NCI-H146 treated with DMSO at 0.1 percent for 48 hours (cell line): ENCODE measurements around the gene MATCAP1.

Experiments
- DNase-seq: peaks from one replicate; lab custom pipeline; 2025; ENCODE audit not compliant: unreplicated experiment; lab: John Stamatoyannopoulos, UW

Gene MATCAP1

DNA sequence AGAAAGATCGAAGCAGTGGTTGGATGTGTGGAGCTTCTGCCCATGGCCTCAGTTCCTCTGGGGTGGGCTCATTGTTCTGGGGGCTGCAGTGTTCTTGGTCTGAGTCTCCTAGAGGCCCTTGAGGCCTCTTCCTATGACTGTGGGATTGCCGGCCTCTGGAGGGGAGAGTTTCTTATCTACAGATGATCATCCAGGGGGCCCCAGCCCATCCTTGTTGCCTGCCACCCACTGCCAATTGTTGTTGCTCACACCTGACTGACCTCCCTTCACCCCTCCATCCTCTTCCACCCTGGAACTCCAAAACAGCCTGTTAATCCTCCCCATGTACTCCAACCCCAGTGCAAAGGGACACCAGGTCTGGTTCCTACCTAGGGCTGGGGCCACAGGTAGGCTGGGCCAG lies 38.8 kb downstream of the MATCAP1 start:
- DNase-seq = no peak

DNA sequence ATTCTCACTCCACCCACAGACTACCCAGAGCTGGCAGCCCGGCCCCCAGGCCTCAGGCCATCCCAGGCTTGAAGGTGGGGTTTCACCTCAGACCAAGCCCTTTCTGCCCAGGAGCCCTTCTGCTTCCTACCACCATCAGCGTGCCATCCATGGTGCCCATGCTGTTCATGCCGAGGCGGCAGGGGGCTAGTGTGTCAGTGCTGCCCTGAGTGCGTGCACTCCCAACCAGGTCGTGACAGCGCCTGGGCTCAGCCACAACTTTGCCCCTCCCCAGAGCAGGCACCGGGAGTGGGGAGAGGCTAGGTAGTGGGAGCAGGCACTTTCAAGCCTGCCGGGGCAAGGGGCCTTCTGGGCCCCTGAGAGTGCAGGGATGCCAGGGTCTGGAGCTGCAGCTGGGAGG lies 41.4 kb downstream of the MATCAP1 start:
- DNase-seq = no peak

DNA sequence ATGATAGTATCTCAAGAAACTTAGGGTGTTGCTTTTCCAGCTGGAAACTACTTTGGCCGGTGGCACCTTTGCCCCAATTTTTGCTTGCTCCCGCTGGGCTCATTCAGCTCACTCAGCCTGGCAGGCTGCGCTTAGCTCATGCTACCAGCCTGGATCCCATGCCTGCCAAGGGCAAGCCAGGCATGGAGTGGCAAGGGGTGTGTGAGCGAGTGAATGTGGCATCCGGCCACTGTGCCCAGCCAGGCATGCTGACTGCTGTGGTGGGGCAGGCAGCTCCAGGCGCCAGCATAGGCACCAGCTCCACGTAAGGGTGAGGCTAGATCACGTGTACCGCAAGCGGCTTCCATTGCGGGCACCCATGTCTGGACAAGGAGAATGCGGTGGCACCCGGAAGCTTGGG lies 42.4 kb downstream of the MATCAP1 start:
- no peak for DNase-seq

DNA sequence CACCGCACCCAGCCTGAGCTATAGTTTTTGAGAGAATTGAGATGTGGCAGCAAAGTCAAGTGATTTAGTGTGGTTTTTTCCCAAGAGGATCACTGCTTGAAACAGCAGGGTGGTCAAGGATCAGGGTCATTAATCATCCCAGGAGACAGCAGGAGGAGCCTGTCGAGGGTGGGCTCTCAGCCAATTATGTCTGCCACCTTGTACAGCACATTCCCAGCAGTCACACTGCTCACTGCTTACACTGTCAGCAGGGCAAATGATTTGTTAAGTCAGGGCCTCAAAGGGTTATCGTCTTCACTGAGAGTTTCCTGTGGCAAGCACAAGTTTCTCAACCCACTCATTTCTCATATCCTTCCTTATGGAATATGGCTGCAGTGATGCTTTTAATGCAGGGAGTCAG lies 46.2 kb downstream of the MATCAP1 start:
- DNase-seq = no peak

DNA sequence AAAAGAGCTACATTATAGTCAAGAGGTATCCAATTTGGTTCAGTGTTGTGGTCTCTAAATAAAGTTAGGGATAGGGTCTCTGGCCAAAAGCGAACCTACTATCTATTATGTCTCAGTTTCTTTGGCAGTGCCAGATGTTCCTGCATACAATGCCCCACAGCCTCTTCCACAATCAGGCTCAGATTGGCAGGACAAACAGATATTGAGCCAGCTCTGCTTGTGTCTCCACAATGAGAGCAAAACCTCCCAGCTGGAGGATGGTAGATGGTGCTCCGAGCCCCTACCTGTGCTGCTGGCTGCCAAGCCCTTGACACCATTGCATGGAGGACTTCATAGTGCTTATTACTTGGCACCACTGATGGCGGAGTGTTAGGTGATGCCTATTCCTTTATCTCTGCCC lies 54.3 kb downstream of the MATCAP1 start:
- no peak for DNase-seq

DNA sequence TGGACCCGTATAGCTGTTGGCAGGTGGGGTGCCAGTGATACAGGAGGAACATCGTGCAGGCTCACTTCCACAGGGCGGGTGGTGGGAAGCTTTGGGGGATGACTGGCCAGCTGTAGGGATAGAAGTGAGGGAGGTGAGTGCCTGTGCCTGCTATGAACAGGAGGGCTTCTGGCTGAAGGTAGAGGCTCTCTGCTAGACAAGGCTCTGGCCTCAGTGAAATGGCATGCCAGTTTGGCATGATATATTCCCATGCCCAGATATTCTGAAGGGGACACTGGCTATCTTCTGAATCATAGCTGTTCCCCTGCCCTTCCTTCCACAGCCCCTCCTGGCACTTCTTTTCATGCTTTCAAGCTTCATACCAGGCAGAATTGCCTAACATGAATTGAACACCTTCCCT lies 54.9 kb downstream of the MATCAP1 start:
- DNase-seq = no peak

DNA sequence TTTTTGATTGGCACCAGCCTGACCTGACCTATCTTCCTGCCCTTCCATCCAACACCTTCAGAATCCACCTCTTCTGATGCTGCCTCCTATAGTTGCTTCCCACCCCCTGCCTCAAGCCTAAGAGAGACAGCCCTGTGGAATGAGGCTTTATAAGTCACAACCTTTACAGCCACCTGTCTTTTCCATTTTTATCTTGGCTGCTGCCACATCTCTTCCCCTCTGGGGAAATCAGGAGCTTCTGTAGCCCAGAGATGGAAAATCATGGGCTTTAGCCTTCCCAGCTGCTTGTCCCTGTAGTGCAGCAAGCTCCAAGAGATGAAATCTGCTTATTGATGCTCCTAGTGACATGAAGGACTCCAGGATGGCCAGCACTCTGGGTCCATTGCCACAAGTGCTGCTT lies 55.3 kb downstream of the MATCAP1 start:
- no peak for DNase-seq
